GM12872 (cell line): ENCODE results near the gene TEX54.

Experiments used
- TF ChIP-seq, protein P1 (sequence below): IDR thresholded peaks from 3 replicates; pipeline ENCODE4 v1.5.1; 2011; ENCODE audit warnings: low read depth, mild to moderate bottlenecking, low read length, moderate library complexity; ENCODE audit not compliant: insufficient read depth

TEX54 gene

DNA sequence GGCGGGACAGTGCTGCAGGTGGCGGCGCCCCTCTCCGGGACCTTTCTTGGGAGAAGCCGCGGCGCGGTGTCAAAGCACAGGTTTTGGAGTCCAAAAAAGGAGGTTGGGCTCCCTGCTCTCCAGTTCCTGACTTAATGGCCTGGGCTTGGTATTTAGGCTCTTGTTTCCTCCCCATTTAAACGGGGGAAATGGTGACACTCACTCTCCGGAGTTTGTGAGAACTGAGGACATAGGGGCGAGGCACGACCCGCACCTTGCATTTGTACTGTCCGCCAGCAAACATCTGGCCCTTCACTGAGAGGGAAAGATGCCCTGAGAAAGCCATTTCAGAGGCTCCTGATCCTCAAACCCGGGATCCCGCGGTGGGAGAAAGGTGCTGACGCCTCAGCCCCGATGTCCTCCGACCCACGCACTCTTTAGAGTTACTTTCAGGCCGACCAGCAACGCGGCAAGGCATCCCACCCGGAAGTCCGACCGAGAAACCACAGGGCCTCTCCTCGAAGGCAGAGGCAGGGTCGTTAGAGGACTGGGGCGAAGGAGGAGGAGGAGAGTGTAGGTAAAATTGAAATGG is 9.6 kb upstream of the TEX54 start:
- TF ChIP-seq, protein P1, sequence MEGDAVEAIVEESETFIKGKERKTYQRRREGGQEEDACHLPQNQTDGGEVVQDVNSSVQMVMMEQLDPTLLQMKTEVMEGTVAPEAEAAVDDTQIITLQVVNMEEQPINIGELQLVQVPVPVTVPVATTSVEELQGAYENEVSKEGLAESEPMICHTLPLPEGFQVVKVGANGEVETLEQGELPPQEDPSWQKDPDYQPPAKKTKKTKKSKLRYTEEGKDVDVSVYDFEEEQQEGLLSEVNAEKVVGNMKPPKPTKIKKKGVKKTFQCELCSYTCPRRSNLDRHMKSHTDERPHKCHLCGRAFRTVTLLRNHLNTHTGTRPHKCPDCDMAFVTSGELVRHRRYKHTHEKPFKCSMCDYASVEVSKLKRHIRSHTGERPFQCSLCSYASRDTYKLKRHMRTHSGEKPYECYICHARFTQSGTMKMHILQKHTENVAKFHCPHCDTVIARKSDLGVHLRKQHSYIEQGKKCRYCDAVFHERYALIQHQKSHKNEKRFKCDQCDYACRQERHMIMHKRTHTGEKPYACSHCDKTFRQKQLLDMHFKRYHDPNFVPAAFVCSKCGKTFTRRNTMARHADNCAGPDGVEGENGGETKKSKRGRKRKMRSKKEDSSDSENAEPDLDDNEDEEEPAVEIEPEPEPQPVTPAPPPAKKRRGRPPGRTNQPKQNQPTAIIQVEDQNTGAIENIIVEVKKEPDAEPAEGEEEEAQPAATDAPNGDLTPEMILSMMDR = no peak

DNA sequence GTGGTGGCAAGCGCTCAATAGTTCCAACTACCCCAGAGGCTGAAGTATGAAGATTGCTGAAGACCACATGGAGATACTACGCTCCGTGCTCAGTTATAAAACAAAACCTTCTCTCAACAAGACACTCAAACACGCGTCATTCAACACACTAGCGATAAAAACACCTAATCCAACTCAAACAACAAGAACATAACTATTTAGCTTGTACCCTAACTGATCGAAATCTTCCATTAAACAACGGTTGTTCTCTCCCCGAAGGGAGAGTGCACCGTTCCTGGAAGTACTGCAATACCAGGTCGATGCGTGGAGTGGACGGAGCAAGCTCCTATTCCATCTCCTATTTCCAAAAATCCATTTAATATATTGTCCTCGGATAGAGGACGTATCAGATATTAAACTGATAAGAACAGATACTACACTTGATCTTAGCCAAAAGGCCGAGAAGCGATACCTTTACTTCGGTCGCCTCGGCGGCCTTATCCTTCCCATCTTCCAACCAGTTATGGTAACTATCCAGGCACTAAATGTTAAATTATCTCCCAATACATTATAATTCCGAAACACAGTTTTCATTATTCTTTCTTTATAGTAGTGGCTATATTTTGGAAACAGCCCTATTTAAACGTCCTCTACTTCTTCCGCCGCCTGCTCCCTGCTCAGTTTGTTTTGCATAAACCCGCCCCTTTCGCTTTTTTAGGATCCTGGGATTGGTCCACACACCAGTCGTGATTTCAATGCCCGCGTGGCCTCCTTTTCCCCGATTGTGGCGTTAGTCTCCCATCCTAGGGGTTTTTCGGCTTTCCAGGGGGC is 8.9 kb upstream of the TEX54 start:
- TF ChIP-seq, protein P1 = no peak

DNA sequence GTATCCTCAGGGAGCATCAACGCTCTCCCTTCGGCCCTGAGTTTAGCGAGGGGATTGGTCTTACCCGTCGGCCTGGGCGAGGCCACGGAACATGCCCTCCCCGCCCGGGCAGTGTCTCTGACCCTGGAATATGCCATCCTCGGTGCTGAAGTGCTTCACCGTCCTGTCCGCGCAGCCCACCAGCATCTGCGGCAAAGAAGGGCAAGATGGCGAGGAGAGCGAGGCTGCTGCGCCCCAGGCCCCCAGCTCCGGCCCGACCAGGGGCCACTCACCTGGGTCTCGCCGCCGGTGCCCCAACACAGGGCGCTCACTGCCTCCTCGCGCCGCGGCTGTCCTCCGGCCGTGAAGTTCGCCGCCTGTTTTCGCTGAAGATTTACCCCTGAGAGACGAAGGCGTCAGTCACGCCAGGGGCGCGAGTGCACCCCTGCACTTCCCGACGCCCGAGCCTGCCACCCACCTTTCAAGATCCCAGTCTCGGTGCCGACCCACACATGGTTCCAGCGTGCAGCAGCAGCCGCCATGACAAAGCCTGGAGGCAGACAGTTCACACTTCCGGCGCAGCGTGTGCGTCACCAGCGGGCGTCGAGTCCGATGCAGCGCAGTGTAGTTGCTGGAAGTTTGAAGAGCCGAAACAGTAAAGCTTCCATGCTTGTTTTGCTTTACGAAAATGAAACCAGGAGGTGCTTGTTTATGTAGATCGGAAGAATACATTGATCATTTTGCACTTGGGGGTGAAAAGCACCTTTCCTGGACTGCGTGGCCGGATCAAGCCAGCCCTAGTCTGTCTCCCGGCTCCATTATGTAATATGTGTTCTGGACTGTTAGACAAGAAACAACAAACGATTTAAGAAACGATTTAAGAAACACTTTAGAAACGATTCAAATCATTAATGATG is 6.7 kb upstream of the TEX54 start, which contains the start of gene WDR74:
WDR74 (minus strand) TSS at position 541 of the 896 bp plus-strand sequence; CDS start at position 521, 20 bp downstream.
- TF ChIP-seq, protein P1 = no peak

DNA sequence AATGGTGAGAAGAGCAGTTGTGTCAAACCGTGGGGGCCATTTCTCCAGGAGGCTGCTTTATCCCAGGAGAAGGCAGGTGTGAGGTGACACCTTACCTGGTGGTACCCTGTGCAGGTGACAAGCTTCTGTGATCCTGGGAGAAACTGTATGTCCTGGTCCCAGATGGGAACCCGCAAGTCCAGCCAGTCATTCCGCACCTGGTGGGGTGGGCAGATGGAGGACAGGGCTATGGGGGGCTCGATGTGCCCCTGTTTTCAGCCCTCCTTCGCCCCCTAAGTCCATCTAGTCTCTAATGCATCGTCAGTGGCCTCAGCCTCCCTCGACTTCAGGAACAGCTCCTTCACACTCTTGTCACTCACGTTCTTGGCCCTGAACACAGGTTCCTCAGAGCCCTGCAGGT is 2.7 kb upstream of the TEX54 start:
- TF ChIP-seq, protein P1 = no peak

DNA sequence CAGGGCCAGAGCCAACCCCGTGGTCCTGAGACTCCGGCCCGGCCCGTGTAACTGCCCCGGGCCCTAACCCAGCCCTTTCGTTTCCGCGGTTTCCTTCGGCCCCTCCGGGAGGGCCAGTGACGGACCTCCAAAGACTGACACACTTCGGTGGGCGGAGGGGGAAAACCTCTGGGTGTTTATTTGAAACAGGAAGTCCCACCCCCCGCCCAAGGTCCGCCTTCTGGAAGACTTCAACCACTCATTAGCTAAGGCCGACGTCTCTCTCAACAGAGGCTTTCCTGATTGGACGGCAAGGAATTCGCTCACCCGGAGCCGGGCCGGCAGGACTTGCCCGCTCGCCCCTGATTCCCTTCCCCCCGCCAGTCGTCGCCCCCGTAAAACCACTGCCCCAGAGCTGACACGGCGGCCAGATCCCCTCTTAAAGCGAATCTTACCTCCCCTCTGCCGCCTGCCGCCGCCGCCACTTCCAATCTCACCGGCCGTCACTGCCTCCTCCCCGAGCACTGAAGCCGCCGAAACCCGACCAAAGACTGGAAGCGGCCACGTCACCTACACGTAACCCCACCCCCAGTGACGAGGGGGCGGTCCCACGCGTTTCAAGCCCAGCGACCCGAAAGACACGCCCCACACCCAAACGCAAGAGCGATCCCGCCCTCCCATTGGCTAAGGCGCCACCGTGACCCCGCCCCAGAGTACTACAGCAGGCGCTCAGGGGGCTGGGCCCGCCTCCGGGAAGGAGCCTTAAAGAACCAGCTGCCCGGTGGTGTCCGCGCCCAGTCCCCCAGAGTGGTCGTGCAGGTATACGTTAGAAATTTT is 913 bp downstream of the TEX54 start, which contains the start of gene STX5:
STX5 (minus strand) TSS at position 532 of the 816 bp plus-strand sequence. CDS start 808 bp downstream, outside the sequence.
- TF ChIP-seq, protein P1 = no peak

DNA sequence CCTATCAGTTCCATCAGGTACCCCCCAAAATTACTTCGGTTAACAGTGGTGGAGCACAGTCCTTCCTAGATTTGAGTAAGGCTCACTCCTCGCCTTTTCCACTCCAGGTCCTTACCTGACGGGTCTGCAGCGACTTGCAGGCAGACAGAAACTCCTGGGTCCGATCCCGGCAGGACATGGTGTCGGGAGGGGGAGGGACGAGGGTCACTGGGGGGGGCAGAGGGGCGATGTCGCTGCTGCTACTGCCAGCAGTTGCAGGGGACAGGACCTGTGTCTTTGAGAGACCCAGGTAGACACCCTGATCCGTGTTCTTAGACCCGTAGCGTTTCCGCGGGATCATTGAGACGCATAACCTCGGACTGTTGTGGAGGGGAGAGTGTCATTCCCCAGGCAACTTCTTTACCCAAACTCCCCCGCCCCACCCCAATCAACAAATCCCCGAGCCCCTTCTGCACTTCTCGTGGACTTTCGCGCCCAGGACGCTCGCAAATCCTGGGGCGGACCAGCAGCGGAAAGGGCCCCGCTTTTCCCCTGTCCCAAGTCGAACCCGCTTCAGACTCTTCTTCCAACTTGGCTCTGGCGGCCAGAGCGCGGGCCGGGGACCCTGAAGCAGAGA is 1.6 kb downstream of the TEX54 start:
- TF ChIP-seq, protein P1 = no peak
